Measurements from ENCODE around the gene LIPC.

DNA sequence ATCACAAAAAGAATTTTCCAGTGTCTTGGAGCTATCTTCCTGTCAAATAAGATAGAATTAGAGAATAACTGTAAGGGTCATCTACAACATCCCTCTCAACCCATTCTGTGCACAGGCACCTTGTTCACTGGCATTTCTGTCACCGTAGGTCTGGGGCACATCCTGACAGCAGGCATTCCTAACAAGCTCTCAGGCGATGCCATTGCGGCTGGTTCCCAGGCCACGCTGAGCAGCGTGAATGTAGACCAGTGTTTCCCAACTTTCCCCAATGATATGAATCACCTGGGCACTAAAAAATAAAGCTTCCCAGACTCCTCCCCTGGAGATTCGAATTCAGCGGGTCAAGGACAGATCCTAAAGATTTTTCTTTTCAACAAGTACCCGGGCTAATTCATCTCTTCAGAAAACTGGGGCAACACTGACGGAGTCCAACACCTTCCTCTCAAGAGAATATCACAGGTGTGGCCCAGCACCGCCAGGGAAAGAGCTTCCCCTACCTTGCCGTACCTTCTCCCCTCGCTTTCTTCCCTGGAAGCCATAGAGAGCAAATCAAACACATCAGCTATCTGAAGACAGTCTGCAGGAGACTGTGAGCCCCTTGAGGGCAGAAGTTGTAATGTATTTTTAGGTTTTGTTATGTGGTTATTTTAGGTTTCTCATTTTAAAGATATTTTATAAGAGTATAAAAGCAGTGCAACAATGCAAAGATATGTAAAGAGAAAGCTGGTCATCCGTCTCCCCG, 143.4 kb downstream of the LIPC start:
- TF ChIP-seq ZNF548 (tag by site-specific recombination; IDR thresholded peaks at IDR 0.05): no peak
- TF ChIP-seq, protein P1, sequence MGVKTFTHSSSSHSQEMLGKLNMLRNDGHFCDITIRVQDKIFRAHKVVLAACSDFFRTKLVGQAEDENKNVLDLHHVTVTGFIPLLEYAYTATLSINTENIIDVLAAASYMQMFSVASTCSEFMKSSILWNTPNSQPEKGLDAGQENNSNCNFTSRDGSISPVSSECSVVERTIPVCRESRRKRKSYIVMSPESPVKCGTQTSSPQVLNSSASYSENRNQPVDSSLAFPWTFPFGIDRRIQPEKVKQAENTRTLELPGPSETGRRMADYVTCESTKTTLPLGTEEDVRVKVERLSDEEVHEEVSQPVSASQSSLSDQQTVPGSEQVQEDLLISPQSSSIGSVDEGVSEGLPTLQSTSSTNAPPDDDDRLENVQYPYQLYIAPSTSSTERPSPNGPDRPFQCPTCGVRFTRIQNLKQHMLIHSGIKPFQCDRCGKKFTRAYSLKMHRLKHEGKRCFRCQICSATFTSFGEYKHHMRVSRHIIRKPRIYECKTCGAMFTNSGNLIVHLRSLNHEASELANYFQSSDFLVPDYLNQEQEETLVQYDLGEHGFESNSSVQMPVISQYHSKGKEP (tag by site-specific recombination; IDR thresholded peaks at IDR 0.05): no peak
- TF ChIP-seq, protein P2, sequence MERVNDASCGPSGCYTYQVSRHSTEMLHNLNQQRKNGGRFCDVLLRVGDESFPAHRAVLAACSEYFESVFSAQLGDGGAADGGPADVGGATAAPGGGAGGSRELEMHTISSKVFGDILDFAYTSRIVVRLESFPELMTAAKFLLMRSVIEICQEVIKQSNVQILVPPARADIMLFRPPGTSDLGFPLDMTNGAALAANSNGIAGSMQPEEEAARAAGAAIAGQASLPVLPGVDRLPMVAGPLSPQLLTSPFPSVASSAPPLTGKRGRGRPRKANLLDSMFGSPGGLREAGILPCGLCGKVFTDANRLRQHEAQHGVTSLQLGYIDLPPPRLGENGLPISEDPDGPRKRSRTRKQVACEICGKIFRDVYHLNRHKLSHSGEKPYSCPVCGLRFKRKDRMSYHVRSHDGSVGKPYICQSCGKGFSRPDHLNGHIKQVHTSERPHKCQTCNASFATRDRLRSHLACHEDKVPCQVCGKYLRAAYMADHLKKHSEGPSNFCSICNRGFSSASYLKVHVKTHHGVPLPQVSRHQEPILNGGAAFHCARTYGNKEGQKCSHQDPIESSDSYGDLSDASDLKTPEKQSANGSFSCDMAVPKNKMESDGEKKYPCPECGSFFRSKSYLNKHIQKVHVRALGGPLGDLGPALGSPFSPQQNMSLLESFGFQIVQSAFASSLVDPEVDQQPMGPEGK (tag by site-specific recombination; IDR thresholded peaks at IDR 0.05): no peak
- TF ChIP-seq, protein P3, sequence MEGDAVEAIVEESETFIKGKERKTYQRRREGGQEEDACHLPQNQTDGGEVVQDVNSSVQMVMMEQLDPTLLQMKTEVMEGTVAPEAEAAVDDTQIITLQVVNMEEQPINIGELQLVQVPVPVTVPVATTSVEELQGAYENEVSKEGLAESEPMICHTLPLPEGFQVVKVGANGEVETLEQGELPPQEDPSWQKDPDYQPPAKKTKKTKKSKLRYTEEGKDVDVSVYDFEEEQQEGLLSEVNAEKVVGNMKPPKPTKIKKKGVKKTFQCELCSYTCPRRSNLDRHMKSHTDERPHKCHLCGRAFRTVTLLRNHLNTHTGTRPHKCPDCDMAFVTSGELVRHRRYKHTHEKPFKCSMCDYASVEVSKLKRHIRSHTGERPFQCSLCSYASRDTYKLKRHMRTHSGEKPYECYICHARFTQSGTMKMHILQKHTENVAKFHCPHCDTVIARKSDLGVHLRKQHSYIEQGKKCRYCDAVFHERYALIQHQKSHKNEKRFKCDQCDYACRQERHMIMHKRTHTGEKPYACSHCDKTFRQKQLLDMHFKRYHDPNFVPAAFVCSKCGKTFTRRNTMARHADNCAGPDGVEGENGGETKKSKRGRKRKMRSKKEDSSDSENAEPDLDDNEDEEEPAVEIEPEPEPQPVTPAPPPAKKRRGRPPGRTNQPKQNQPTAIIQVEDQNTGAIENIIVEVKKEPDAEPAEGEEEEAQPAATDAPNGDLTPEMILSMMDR (tag by site-specific recombination; IDR thresholded peaks at IDR 0.05): no peak

Measured in HEK293 (cell line).